ENCODE data around the gene ORM2. TPM values are rescaled to one million over a fixed set of nuclear protein-coding genes. Genes with fewer than 3 reads are reported as not detected.

ORM2 gene
- total RNA-seq, 2 donors from 2014 or later, result 0.91 to 1.9 TPM

DNA sequence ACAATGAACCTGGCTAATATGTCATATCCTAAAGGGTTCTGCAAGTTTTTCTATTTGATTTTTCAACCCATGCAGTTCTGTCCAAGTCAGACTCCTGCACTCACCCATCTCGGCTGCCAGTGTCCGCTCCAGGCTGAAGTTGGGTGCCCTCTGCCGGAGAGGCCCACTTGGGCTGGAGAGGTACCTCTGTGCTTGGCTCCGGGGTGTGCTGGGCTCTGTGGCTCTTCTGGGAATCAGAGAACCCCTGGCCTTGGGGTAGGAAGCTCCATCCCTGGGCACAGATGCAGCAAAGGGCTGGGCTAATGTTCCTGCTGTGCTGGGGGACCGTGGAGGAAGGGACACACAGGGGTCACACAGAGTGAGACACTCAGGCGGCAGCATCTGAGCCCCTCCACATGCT, 26.2 kb downstream of the ORM2 start:
- no peak for DNase-seq (ENCODE audit: low spot score)
- TF ChIP-seq POLR2A (IDR thresholded peaks at IDR 0.05) (no peak), POLR2AphosphoS5 (IDR thresholded peaks at IDR 0.05) (no peak)
- TF ChIP-seq, protein P1, sequence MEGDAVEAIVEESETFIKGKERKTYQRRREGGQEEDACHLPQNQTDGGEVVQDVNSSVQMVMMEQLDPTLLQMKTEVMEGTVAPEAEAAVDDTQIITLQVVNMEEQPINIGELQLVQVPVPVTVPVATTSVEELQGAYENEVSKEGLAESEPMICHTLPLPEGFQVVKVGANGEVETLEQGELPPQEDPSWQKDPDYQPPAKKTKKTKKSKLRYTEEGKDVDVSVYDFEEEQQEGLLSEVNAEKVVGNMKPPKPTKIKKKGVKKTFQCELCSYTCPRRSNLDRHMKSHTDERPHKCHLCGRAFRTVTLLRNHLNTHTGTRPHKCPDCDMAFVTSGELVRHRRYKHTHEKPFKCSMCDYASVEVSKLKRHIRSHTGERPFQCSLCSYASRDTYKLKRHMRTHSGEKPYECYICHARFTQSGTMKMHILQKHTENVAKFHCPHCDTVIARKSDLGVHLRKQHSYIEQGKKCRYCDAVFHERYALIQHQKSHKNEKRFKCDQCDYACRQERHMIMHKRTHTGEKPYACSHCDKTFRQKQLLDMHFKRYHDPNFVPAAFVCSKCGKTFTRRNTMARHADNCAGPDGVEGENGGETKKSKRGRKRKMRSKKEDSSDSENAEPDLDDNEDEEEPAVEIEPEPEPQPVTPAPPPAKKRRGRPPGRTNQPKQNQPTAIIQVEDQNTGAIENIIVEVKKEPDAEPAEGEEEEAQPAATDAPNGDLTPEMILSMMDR (IDR thresholded peaks at IDR 0.05), result no peak
- Histone ChIP-seq H3K27ac (no peak overlapping the region), H3K4me1 (replicated peaks) (no peaks in the 10 kb centered on the region), H3K36me3 (peaks cover 14 to 27% of the 10 kb centered on the region in 2 donors), H3K4me3 (no peak overlapping the region), H3K9me3 (no peaks in the 10 kb centered on the region), H3K27me3 (replicated peaks; ENCODE audit: insufficient read depth) (no peaks in the 10 kb centered on the region)
- WGBS, result 95% methylated on average over 6 of the region's 6 CpGs
- intact Hi-C loops (cut with DNase I), result no loop called here

DNA sequence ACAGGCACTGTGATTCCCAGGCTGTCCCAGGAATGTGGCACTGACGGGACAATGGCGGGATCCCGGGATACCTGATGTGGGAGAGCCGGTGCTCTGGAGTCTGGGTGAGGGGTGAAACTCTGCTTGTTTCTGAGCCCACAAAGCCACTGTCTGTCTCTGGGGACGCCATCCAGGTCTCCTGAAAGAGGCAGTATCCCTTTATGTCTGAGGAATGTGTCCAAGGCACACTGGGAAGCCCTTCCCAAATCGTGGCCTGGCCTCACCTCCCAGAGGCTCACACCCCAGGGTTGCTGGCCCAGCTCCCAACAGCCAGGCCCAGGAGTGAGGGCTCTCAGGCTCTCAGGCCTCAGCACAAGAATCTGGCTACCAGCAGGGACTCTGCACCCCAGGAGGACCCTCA, 27.1 kb downstream of the ORM2 start:
- Histone ChIP-seq H3K27ac (no peak overlapping the region), H3K36me3 (peaks cover 14 to 27% of the 10 kb centered on the region in 2 donors), H3K27me3 (replicated peaks; ENCODE audit: insufficient read depth) (no peaks in the 10 kb centered on the region), H3K4me1 (replicated peaks) (no peaks in the 10 kb centered on the region), H3K9me3 (no peaks in the 10 kb centered on the region), H3K4me3 (no peak overlapping the region)
- intact Hi-C loops (cut with DNase I), result no loop called here
- TF ChIP-seq, protein P1 (IDR thresholded peaks at IDR 0.05), result no peak
- TF ChIP-seq POLR2A (IDR thresholded peaks at IDR 0.05), result no peak
- TF ChIP-seq POLR2AphosphoS5 (IDR thresholded peaks at IDR 0.05), result no peak
- 86% methylated on average over 6 of the region's 6 CpGs for WGBS
- DNase-seq (ENCODE audit: low spot score), result no peak

DNA sequence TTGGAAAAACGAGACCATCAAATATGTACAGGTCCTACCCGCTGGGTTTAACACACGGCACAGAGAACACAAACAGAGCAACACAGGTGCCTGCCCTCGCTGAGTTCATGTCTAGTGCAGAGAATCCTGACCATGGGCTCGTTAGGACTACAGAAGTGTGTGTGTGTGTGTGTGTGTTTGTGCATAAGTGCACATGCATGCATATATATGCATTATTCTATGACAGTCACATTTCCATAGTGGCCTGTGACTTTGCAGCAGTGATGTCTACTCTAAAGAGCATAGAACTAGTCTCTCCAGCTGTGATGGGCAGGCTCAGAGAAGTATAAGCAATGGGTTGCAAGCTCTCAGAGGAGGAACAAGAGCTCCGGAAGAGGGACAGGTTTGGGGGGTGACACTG, 27.7 kb downstream of the ORM2 start:
- TF ChIP-seq POLR2AphosphoS5 (IDR thresholded peaks at IDR 0.05), result no peak
- TF ChIP-seq POLR2A (IDR thresholded peaks at IDR 0.05), result no peak
- TF ChIP-seq, protein P1 (IDR thresholded peaks at IDR 0.05), result no peak
- Histone ChIP-seq H3K4me3 (no peak overlapping the region), H3K27ac (no peak overlapping the region), H3K9me3 (no peaks in the 10 kb centered on the region), H3K4me1 (replicated peaks) (no peaks in the 10 kb centered on the region), H3K36me3 (peaks cover 14 to 27% of the 10 kb centered on the region in 2 donors), H3K27me3 (replicated peaks; ENCODE audit: insufficient read depth) (no peaks in the 10 kb centered on the region)
- intact Hi-C loops (cut with DNase I), result no loop called here
- no peak for DNase-seq (ENCODE audit: low spot score)
- 91% methylated on average over 6 of the region's 6 CpGs for WGBS

DNA sequence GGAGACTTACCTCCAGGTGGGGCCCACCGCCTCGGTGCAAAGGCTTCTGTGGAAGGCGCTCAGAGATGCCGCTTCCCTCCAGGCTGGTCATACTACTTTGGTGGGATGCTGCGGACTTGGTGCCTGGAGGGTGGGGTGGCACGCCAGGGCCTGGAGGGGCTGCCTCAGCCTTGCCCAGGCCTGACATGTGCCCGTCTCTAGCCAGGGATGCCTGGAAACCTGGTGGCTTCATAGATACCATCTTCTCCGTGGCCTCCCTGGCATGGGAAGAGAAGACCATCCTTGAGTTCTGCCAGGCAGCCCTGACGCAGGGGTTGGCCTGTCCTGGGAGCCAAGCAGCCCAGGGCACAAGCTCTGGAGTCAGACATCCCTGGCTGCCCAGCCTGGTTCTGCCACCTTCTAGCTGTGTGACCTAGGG, 28.3 kb downstream of the ORM2 start:
- DNase-seq (ENCODE audit: low spot score), result no peak
- H3K9me3 ChIP-seq, result no peaks in the 10 kb centered on the region
- no peaks in the 10 kb centered on the region for H3K27me3 ChIP-seq (replicated peaks; ENCODE audit: insufficient read depth)
- WGBS, result 93% methylated on average over 9 of the region's 9 CpGs
- no peak overlapping the region for H3K4me3 ChIP-seq
- TF ChIP-seq, protein P1 (IDR thresholded peaks at IDR 0.05), result no peak
- TF ChIP-seq POLR2A (IDR thresholded peaks at IDR 0.05), result no peak
- TF ChIP-seq POLR2AphosphoS5 (IDR thresholded peaks at IDR 0.05), result no peak
- intact Hi-C loops (cut with DNase I), result no loop called here
- peaks cover 11 to 27% of the 10 kb centered on the region in 2 donors for H3K36me3 ChIP-seq
- no peaks in the 10 kb centered on the region for H3K4me1 ChIP-seq (replicated peaks)
- H3K27ac ChIP-seq, result no peak overlapping the region

DNA sequence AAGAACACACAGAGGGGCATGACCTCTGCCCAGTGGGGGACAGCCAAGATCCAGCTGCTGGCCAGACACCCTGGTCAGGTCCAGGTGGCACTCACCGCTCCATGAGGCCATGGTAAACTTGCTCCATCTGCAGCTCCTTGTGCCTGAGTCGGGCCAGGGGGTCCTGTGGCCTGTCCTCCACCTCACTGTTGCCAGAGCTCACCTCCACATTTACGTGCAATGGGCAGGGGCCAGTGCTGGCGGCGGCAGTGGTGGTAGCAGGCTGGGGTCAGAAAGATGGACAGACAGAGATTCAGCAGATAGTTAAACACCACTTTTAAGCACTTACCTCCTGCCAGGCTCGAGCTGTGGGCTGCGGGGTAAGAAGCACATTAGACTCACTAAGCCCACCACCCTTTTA, 30.1 kb downstream of the ORM2 start:
- 95% methylated on average over 7 of the region's 7 CpGs for WGBS
- no peaks in the 10 kb centered on the region for H3K27me3 ChIP-seq (replicated peaks; ENCODE audit: insufficient read depth)
- H3K4me1 ChIP-seq (replicated peaks), result no peaks in the 10 kb centered on the region
- H3K9me3 ChIP-seq, result no peaks in the 10 kb centered on the region
- TF ChIP-seq, protein P1 (IDR thresholded peaks at IDR 0.05), result no peak
- TF ChIP-seq POLR2AphosphoS5 (IDR thresholded peaks at IDR 0.05) (no peak), POLR2A (IDR thresholded peaks at IDR 0.05) (no peak)
- DNase-seq (ENCODE audit: low spot score), result no peak
- H3K36me3 ChIP-seq, result peaks cover 11 to 27% of the 10 kb centered on the region in 2 donors
- intact Hi-C loops (cut with DNase I), result no loop called here
- no peak overlapping the region for H3K4me3 ChIP-seq
- H3K27ac ChIP-seq, result no peak overlapping the region
